ENCODE measurements around the gene THOC3. TPM values are rescaled to one million over a fixed set of nuclear protein-coding genes. Genes with fewer than 3 reads are reported as not detected.
"Not testable (repeated sequence)": the region's sequence is repeated elsewhere in the genome, so short reads cannot be mapped to it uniquely, and the experiment has no call there.

The THOC3 gene
- 65.2 and 79.2 TPM in 2 replicates for polyA plus RNA-seq (2012; rRNA removed)
- polyA plus RNA-seq (2012; cell fraction: cytosol; rRNA removed), result 79.1 and 90.3 TPM in 2 replicates
- polyA plus RNA-seq (2012; cell fraction: nucleus; rRNA removed), result 19.7 and 30.0 TPM in 2 replicates

- H3K36me3 ChIP-seq (replicated peaks in 1 of 2; ENCODE audit: control insufficient read depth in 1 of 2, insufficient read depth in 2 of 2, low read length in 1 of 2); POLR2A ChIA-PET; H3F3A ChIP-seq (replicated peaks; ENCODE audit: insufficient read depth); H2AFZ ChIP-seq (ENCODE audit: low read depth); H3K9me3 ChIP-seq; H4K20me1 ChIP-seq (ENCODE audit: insufficient read depth); DNase-seq; H3K4me1 ChIP-seq (ENCODE audit: control insufficient read depth in 1 of 2, insufficient read depth in 2 of 2, low read depth in 1 of 2, low read length in 1 of 2); CTCF ChIA-PET; H3K9me2 ChIP-seq; H3K79me2 ChIP-seq (ENCODE audit: insufficient read depth); H3K27me3 ChIP-seq (ENCODE audit: insufficient read depth); H3K27ac ChIP-seq (ENCODE audit: low read depth in 2 of 2, low read length in 1 of 2): not testable (repeated sequence)
- Histone ChIP-seq H3K9ac (peak within 1 kb of the TSS; percentile 60; the same call in 1 of the 2 replicates), H3K4me3 (ENCODE audit: low read depth in 2 of 2, low read length in 1 of 2) (peak within 1 kb of the TSS in 1 of 2 experiments; percentile 61; a peak in 2 of 4 replicates), H3K4me2 (peak within 1 kb of the TSS; percentile 72)
- WGBS (ENCODE audit: low lambda C conversion rate), result 2% methylated on average over 41 of the region's 67 CpGs
- TF ChIP-seq MXI1 (IDR thresholded peaks at IDR 0.05; ENCODE audit: low read depth, low read length) (peak; percentile 42; the same call in 1 of the 2 replicates), NRF1 (IDR thresholded peaks at IDR 0.05; ENCODE audit: low read depth, low read length) (peak; percentile 64)
These were observed at the start of gene THOC3 for GRCh38 chr5:175967471-175968372. THOC3 (minus strand) TSS chr5:175968315; CDS start chr5:175968208, 107 bp downstream.

- H3K4me3 ChIP-seq (ENCODE audit: low read depth in 2 of 2, low read length in 1 of 2); H3K27ac ChIP-seq (ENCODE audit: low read depth in 2 of 2, low read length in 1 of 2); CTCF ChIA-PET; POLR2A ChIA-PET; H3K4me1 ChIP-seq (ENCODE audit: control insufficient read depth in 1 of 2, insufficient read depth in 2 of 2, low read depth in 1 of 2, low read length in 1 of 2); H3K27me3 ChIP-seq (ENCODE audit: insufficient read depth); H3K9me3 ChIP-seq; H4K20me1 ChIP-seq (ENCODE audit: insufficient read depth); H3K36me3 ChIP-seq (replicated peaks in 1 of 2; ENCODE audit: control insufficient read depth in 1 of 2, insufficient read depth in 2 of 2, low read length in 1 of 2); H3K9ac ChIP-seq; H3K79me2 ChIP-seq (ENCODE audit: insufficient read depth); DNase-seq; H2AFZ ChIP-seq (ENCODE audit: low read depth); H3F3A ChIP-seq (replicated peaks; ENCODE audit: insufficient read depth); H3K4me2 ChIP-seq; H3K9me2 ChIP-seq: not testable (repeated sequence)
- no CpG with 5 or more reads among the region's 4 CpGs for WGBS (ENCODE audit: low lambda C conversion rate)
These were observed 49.2 kb upstream of the THOC3 start for GRCh38 chr5:176017324-176017723.

GRCh38 chr5:176014360-176014759 lies 46.2 kb upstream of the THOC3 start:
- CTCF ChIA-PET; H3K4me1 ChIP-seq (ENCODE audit: control insufficient read depth in 1 of 2, insufficient read depth in 2 of 2, low read depth in 1 of 2, low read length in 1 of 2); H3K79me2 ChIP-seq (ENCODE audit: insufficient read depth); POLR2A ChIA-PET; H3K4me3 ChIP-seq (ENCODE audit: low read depth in 2 of 2, low read length in 1 of 2); H2AFZ ChIP-seq (ENCODE audit: low read depth); H3K9ac ChIP-seq; H3K9me3 ChIP-seq; DNase-seq; H3K27me3 ChIP-seq (ENCODE audit: insufficient read depth); H3K36me3 ChIP-seq (replicated peaks in 1 of 2; ENCODE audit: control insufficient read depth in 1 of 2, insufficient read depth in 2 of 2, low read length in 1 of 2); H4K20me1 ChIP-seq (ENCODE audit: insufficient read depth); H3K27ac ChIP-seq (ENCODE audit: low read depth in 2 of 2, low read length in 1 of 2); H3K4me2 ChIP-seq; H3F3A ChIP-seq (replicated peaks; ENCODE audit: insufficient read depth); H3K9me2 ChIP-seq: not testable (repeated sequence)
- WGBS (ENCODE audit: low lambda C conversion rate), result 46% methylated on average over 5 of the region's 6 CpGs

GRCh38 chr5:176011088-176011487 lies 43.0 kb upstream of the THOC3 start:
- H3K79me2 ChIP-seq (ENCODE audit: insufficient read depth); H3K9ac ChIP-seq; H3K36me3 ChIP-seq (replicated peaks in 1 of 2; ENCODE audit: control insufficient read depth in 1 of 2, insufficient read depth in 2 of 2, low read length in 1 of 2); H2AFZ ChIP-seq (ENCODE audit: low read depth); H3K9me2 ChIP-seq; POLR2A ChIA-PET; H3K4me3 ChIP-seq (ENCODE audit: low read depth in 2 of 2, low read length in 1 of 2); H3K9me3 ChIP-seq; H4K20me1 ChIP-seq (ENCODE audit: insufficient read depth); H3K4me1 ChIP-seq (ENCODE audit: control insufficient read depth in 1 of 2, insufficient read depth in 2 of 2, low read depth in 1 of 2, low read length in 1 of 2); H3F3A ChIP-seq (replicated peaks; ENCODE audit: insufficient read depth); H3K27ac ChIP-seq (ENCODE audit: low read depth in 2 of 2, low read length in 1 of 2); H3K4me2 ChIP-seq; H3K27me3 ChIP-seq (ENCODE audit: insufficient read depth); DNase-seq: not testable (repeated sequence)
- CTCF ChIA-PET, result interaction anchor here (0.6 kb wide), 1 partner anchor 309 kb away, joined by 3 read pairs; no protein-coding TSS in a partner anchor
- WGBS (ENCODE audit: low lambda C conversion rate), result 38% methylated on average over 1 of the region's 4 CpGs

GRCh38 chr5:176010202-176010601 lies 42.1 kb upstream of the THOC3 start:
- POLR2A ChIA-PET; H3K36me3 ChIP-seq (replicated peaks in 1 of 2; ENCODE audit: control insufficient read depth in 1 of 2, insufficient read depth in 2 of 2, low read length in 1 of 2); CTCF ChIA-PET; H3K27me3 ChIP-seq (ENCODE audit: insufficient read depth); H4K20me1 ChIP-seq (ENCODE audit: insufficient read depth); H3F3A ChIP-seq (replicated peaks; ENCODE audit: insufficient read depth); H3K79me2 ChIP-seq (ENCODE audit: insufficient read depth); H3K27ac ChIP-seq (ENCODE audit: low read depth in 2 of 2, low read length in 1 of 2); H3K9ac ChIP-seq; DNase-seq; H3K4me3 ChIP-seq (ENCODE audit: low read depth in 2 of 2, low read length in 1 of 2); H3K9me3 ChIP-seq; H2AFZ ChIP-seq (ENCODE audit: low read depth); H3K9me2 ChIP-seq; H3K4me1 ChIP-seq (ENCODE audit: control insufficient read depth in 1 of 2, insufficient read depth in 2 of 2, low read depth in 1 of 2, low read length in 1 of 2); H3K4me2 ChIP-seq: not testable (repeated sequence)
- WGBS (ENCODE audit: low lambda C conversion rate), result 52% methylated on average over 2 of the region's 8 CpGs

- CTCF ChIA-PET, result not testable (repeated sequence)
These were observed 39.1 kb upstream of the THOC3 start for GRCh38 chr5:176007220-176007619.

More at GRCh38 chr5:176007220-176007619, 39.1 kb upstream of the THOC3 start:
- H3K4me1 ChIP-seq (ENCODE audit: control insufficient read depth in 1 of 2, insufficient read depth in 2 of 2, low read depth in 1 of 2, low read length in 1 of 2); H2AFZ ChIP-seq (ENCODE audit: low read depth); DNase-seq; H3F3A ChIP-seq (replicated peaks; ENCODE audit: insufficient read depth); H3K9ac ChIP-seq; H3K27ac ChIP-seq (ENCODE audit: low read depth in 2 of 2, low read length in 1 of 2); POLR2A ChIA-PET; H3K27me3 ChIP-seq (ENCODE audit: insufficient read depth); H3K4me2 ChIP-seq; H4K20me1 ChIP-seq (ENCODE audit: insufficient read depth); H3K9me3 ChIP-seq; H3K36me3 ChIP-seq (replicated peaks in 1 of 2; ENCODE audit: control insufficient read depth in 1 of 2, insufficient read depth in 2 of 2, low read length in 1 of 2); H3K79me2 ChIP-seq (ENCODE audit: insufficient read depth); H3K9me2 ChIP-seq; H3K4me3 ChIP-seq (ENCODE audit: low read depth in 2 of 2, low read length in 1 of 2): not testable (repeated sequence)
- WGBS (ENCODE audit: low lambda C conversion rate), result 64% methylated on average over 2 of the region's 4 CpGs
